Upper lobe of right lung (tissue), 1 donor: ENCODE data around the gene RNF123. TPM values are rescaled to one million over a fixed set of nuclear protein-coding genes. Genes with fewer than 3 reads are reported as not detected.

ENCODE experiments used
- ATAC-seq: fragments of 200-7000 bp; cut with Tn5 transposase; one replicate; pipeline ENCODE4 v1.9.1; 2020; ENCODE audit warnings: mild to moderate bottlenecking, moderate library complexity
- DNase-seq: peaks from one replicate; pipeline ENCODE4 v3.0.0-alpha.2; 2020
- H3K27ac ChIP-seq: fragments of 200-600 bp; one replicate; pipeline ENCODE4 v1.8.0; 2022
- H3K27me3 ChIP-seq: fragments of 200-600 bp; one replicate; pipeline ENCODE4 v1.8.0; 2022; ENCODE audit warnings: mild to moderate bottlenecking
- H3K36me3 ChIP-seq: fragments of 200-600 bp; one replicate; pipeline ENCODE4 v1.8.0; 2022
- H3K4me1 ChIP-seq: fragments of 200-600 bp; one replicate; pipeline ENCODE4 v1.8.0; 2022
- H3K4me3 ChIP-seq: fragments of 200-600 bp; one replicate; pipeline ENCODE4 v1.8.0; 2022; ENCODE audit warnings: mild to moderate bottlenecking
- H3K9me3 ChIP-seq: fragments of 200-600 bp; one replicate; pipeline ENCODE4 v1.8.0; 2022
- CTCF ChIP-seq: fragments of 200-600 bp; IDR thresholded peaks from one replicate; pipeline ENCODE4 v1.8.0; 2022; ENCODE audit warnings: antibody characterized with exemption
- intact Hi-C: fragments of 100-400 bp; cut with DNase I; formaldehyde crosslinking; loops from one replicate; pipeline ENCODE4 v1.11.0; 2022
- total RNA-seq: library from RNA; stranded (reverse); fragmentation: NEBNext Ultra II Directional; extraction: Animal tissue kit (Norgen Biotek cat#: 25700); gene quantifications from one replicate; pipeline ENCODE4 v1.2.1, GENCODE V29; 2021
- donor health status: DM: no; HTN: yes; CAD: no; lungs with severe emphysema.

RNF123 gene
- total RNA-seq, 1 donor from 2014 or later: 41.4 TPM

- ATAC-seq (no peak), DNase-seq (no peak)
- H3K4me3 ChIP-seq: no peak overlapping the region
- H3K4me1 ChIP-seq: peaks cover 28% of the 10 kb centered on the region
- H3K9me3 ChIP-seq: no peaks in the 10 kb centered on the region
- H3K36me3 ChIP-seq: peaks cover 20% of the 10 kb centered on the region
- H3K27ac ChIP-seq: no peak overlapping the region
- no peaks in the 10 kb centered on the region for H3K27me3 ChIP-seq
- TF ChIP-seq CTCF: no peak
- intact Hi-C loops: no loop called here
Measured at GRCh38 chr3:49721596-49721895, 32.2 kb downstream of the RNF123 start.

- DNase-seq: peak; percentile 67
- peak overlapping the region; percentile 99 for H3K27ac ChIP-seq
- H3K4me1 ChIP-seq: peaks cover 28% of the 10 kb centered on the region
- H3K9me3 ChIP-seq: no peaks in the 10 kb centered on the region
- peaks cover 26% of the 10 kb centered on the region for H3K36me3 ChIP-seq
- TF ChIP-seq CTCF: no peak
- H3K27me3 ChIP-seq: no peaks in the 10 kb centered on the region
- peak overlapping the region; percentile 99 for H3K4me3 ChIP-seq
- no peak for ATAC-seq
- intact Hi-C loops: no loop called here
Measured at GRCh38 chr3:49721896-49722781, 32.8 kb downstream of the RNF123 start.

GRCh38 chr3:49722896-49723295 is 33.5 kb downstream of the RNF123 start:
- H3K4me1 ChIP-seq: peaks cover 28% of the 10 kb centered on the region
- no peaks in the 10 kb centered on the region for H3K9me3 ChIP-seq
- peaks cover 34% of the 10 kb centered on the region for H3K36me3 ChIP-seq
- DNase-seq (peak; percentile 63), ATAC-seq (no peak)
- peak overlapping the region; percentile 99 for H3K27ac ChIP-seq
- H3K4me3 ChIP-seq: peak overlapping the region; percentile 99
- TF ChIP-seq CTCF: no peak
- intact Hi-C loops: no loop called here
- no peaks in the 10 kb centered on the region for H3K27me3 ChIP-seq

- ATAC-seq: peak; percentile 22
- TF ChIP-seq CTCF: no peak
- Histone ChIP-seq H3K27ac (peak overlapping the region; percentile 99), H3K4me1 (peaks cover 28% of the 10 kb centered on the region), H3K9me3 (no peaks in the 10 kb centered on the region), H3K36me3 (peaks cover 36% of the 10 kb centered on the region), H3K27me3 (no peaks in the 10 kb centered on the region), H3K4me3 (peak overlapping the region; percentile 99)
- DNase-seq: peak; percentile 88
- intact Hi-C loops: no loop called here
Measured at GRCh38 chr3:49723296-49723627, 33.9 kb downstream of the RNF123 start.

- intact Hi-C loops: no loop called here
- H3K27ac ChIP-seq: peak within 1 kb of the TSS; percentile 99
- peak; percentile 93 for ATAC-seq
- peaks cover 36% of the 10 kb centered on the region for H3K36me3 ChIP-seq
- H3K9me3 ChIP-seq: no peaks in the 10 kb centered on the region
- H3K27me3 ChIP-seq: no peaks in the 10 kb centered on the region
- H3K4me3 ChIP-seq: peak within 1 kb of the TSS; percentile 99
- TF ChIP-seq CTCF: no peak
- H3K4me1 ChIP-seq: peaks cover 23% of the 10 kb centered on the region
- peak; percentile 99 for DNase-seq
Measured at GRCh38 chr3:49723628-49724551, 34.5 kb downstream of the RNF123 start, which contains the start of gene GMPPB. Gene GMPPB, minus strand, starts transcription at chr3:49723951. Its CDS starts 225 bp downstream, at chr3:49723726.
